ENCODE data around the gene DCAF7.

Gene DCAF7

DNA sequence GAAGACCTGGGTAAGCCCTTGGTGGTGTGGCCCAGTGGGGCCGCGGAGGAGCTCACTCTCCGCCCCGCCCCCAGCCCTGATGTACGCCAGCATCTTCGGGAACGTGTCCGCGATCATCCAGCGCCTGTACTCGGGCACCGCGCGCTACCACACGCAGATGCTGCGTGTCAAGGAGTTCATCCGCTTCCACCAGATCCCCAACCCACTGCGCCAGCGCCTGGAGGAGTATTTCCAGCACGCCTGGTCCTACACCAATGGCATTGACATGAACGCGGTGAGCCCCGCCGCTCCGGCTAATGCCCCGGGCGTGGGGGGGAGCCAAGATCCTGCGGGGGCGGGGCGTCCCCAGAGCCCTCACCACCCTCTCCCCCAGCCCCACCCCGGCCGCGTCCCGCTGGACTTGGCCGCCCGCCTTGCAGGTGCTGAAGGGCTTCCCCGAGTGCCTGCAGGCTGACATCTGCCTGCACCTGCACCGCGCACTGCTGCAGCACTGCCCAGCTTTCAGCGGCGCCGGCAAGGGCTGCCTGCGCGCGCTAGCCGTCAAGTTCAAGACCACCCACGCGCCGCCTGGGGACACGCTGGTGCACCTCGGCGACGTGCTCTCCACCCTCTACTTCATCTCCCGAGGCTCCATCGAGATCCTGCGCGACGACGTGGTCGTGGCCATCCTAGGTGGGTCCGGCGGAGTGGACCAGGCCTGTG, 12.1 kb upstream of the DCAF7 start:
- no peak for TF ChIP-seq CTCF (IDR thresholded peaks at IDR 0.05; ENCODE audit: low read length, missing control alignments)
- no peak overlapping the region for H3K4me3 ChIP-seq (replicated peaks; ENCODE audit: low read depth, low read length)
- no peak for DNase-seq (ENCODE audit: low read depth)

DNA sequence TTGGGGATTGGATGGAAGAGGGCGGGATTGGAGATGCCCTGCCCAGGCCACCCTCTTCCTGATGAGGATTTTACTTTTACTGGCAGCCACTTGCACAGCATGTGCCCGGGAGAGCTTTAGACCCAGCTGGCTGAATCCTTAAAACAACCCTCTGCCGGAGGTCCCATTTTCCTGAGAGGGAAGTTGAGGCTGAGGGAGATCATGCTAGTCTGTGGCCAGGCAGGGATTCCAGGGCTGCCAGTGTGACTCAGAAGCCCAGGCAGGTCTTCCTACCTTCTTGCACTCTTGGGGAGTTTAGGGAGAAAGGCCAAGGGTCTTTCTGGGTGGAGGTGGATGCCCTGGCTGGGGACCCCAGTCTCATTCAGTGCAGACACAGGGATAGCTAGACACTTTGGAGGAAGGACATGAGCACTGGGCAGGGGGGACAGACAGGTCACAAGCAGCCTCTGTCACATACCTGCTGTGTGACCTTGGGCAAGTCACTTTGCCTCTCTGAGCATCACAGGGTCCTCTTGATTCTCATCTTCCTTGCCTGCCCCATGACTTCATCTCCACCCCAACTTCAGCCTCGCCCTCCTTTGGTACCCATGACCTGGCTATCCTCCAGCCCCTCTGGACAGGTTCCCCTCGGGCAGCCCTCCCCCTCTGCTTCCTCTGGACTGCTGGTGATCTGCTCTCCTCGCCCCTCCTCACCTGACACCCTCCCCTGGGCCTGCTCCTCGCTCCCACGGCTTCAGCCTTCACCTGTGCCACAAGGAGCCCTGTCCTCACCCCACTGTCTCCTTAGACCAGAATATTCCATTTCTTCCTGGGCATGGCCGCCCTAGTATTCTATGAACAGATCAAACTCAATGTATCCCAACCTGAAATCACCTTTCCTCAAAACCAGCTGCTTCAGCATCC, 11.3 kb upstream of the DCAF7 start:
- no peak overlapping the region for H3K4me3 ChIP-seq (replicated peaks; ENCODE audit: low read depth, low read length)
- no peak for TF ChIP-seq CTCF (IDR thresholded peaks at IDR 0.05; ENCODE audit: low read length, missing control alignments)
- DNase-seq (ENCODE audit: low read depth): no peak

DNA sequence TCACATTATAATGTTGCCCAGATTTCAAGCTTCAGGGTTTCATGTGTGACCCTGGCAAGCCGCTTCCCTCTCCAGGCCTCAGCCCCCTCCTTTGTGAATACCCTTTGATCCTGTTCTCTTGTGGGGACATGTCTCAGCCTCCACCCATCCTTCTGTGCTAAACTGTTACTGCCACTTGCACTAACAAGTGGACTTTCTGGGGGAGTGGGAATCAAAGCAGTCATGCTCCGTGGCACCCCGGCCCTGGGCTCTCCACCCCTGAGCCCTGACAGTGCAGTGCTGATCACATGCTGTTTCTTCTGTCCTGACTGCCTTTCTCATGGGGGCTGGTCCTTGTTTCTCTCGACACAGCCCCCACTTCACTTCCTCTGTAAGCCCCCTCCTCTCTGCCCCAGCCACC, 9.7 kb upstream of the DCAF7 start:
- DNase-seq (ENCODE audit: low read depth): no peak
- H3K4me3 ChIP-seq (replicated peaks; ENCODE audit: low read depth, low read length): no peak overlapping the region
- no peak for TF ChIP-seq CTCF (IDR thresholded peaks at IDR 0.05; ENCODE audit: low read length, missing control alignments)

DNA sequence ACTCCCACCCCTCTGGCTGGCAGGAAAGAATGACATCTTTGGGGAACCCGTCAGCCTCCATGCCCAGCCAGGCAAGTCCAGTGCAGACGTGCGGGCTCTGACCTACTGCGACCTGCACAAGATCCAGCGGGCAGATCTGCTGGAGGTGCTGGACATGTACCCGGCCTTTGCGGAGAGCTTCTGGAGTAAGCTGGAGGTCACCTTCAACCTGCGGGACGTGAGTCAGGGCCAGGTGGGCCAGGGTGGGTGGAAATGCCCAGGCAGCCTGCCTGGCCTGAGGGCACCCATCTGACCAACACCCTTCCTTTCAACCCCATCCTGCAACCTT, 8.1 kb upstream of the DCAF7 start:
- DNase-seq (ENCODE audit: low read depth): no peak
- TF ChIP-seq CTCF (IDR thresholded peaks at IDR 0.05; ENCODE audit: low read length, missing control alignments): no peak
- H3K4me3 ChIP-seq (replicated peaks; ENCODE audit: low read depth, low read length): no peak overlapping the region

DNA sequence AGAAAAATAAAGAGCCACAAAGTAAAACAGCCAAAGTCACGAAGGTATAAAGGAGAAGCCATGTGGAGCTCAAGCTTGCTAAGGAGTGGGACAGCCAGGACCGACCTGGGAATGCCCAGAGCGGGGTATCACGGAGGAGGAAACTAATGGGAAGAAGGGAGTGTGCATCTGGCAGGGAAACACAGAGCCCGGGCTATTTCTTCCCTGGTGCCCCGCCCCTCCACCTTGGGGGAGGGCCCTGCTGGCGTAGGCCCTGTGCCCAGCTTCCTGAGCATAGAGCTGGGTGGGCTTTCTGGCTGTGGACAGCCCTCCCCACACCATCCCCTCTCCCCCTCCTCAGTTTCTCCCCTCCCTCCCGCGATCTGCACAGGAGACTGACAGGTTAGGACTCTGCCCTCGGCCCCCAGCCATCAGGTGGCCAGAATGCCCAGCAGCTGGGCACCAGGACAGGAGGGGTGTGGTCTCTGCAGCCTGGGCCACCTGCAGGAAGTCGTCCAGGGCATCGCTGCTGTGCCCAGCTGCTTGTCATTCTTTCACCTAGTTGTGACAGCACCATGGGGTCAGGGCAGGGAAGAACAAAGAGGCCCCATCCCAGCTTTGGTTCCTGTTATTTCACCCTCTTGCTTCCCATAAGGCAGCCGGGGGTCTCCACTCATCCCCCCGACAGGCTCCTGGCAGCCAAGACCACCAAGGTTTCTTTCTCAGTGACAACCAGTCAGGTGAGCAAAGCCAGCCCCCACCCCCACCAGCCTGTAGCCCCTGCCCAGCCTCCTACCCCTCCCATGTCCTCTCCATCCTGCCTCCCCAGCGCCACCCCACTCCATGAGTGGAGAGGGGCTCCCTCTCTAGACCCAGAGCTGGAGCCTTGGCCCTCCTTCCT, 7.1 kb upstream of the DCAF7 start:
- DNase-seq (ENCODE audit: low read depth): no peak
- H3K4me3 ChIP-seq (replicated peaks; ENCODE audit: low read depth, low read length): no peak overlapping the region
- no peak for TF ChIP-seq CTCF (IDR thresholded peaks at IDR 0.05; ENCODE audit: low read length, missing control alignments)

GRCh38 chr17:63543822-63544420, 6.4 kb upstream of the DCAF7 start:
- H3K4me3 ChIP-seq (replicated peaks; ENCODE audit: low read depth, low read length): no peak overlapping the region
- no peak for TF ChIP-seq CTCF (IDR thresholded peaks at IDR 0.05; ENCODE audit: low read length, missing control alignments)
- DNase-seq (ENCODE audit: low read depth): no peak
